ENCODE results near the gene PAXX. TPM values are rescaled to one million over a fixed set of nuclear protein-coding genes. Genes with fewer than 3 reads are reported as not detected.

The PAXX gene
- total RNA-seq, 1 experiment from 2014 or later: 44.1 TPM

GRCh38 chr9:136962163-136962562 is 30.1 kb upstream of the PAXX start:
- Mint-ChIP-seq H3K4me3 (no peak overlapping the region), H3K9me3 (no peaks in the 10 kb centered on the region), H3K36me3 (no peaks in the 10 kb centered on the region), H3K27ac (no peak overlapping the region), H3K27me3 (ENCODE audit: low read depth) (no peaks in the 10 kb centered on the region), H3K4me1 (peaks cover 10% of the 10 kb centered on the region)
- CTCF ChIA-PET: interaction anchor here (0.7 to 1.5 kb wide), 6 partner anchors 14 to 193 kb away, joined by 3 to 5 read pairs (median 4); partner anchors contain the start of gene FBXW5
- ATAC-seq (no peak), DNase-seq (ENCODE audit: low spot score) (no peak)
- TF ChIP-seq FOXJ3 (CRISPR knock-in tag; IDR thresholded peaks at IDR 0.05; ENCODE audit: borderline replicate concordance) (no peak), MLX (CRISPR knock-in tag; IDR thresholded peaks at IDR 0.05) (no peak), ATF2 (CRISPR knock-in tag; IDR thresholded peaks at IDR 0.05; ENCODE audit: borderline replicate concordance, low read depth) (no peak), GTF2I (CRISPR knock-in tag; conservative IDR thresholded peaks at IDR 0.05) (no peak), HMGXB4 (CRISPR knock-in tag; IDR thresholded peaks at IDR 0.05) (no peak), ZNF671 (CRISPR knock-in tag; IDR thresholded peaks at IDR 0.05) (no peak), NFATC4 (CRISPR knock-in tag; IDR thresholded peaks at IDR 0.05) (no peak), TEAD4 (CRISPR knock-in tag; IDR thresholded peaks at IDR 0.05) (no peak)
- POLR2A ChIA-PET: no interaction called here

GRCh38 chr9:136962701-136963248 is 29.4 kb upstream of the PAXX start:
- H3K27ac Mint-ChIP-seq: no peak overlapping the region
- H3K4me3 Mint-ChIP-seq: no peak overlapping the region
- no peaks in the 10 kb centered on the region for H3K9me3 Mint-ChIP-seq
- ChIA-PET POLR2A (no interaction called here), CTCF (interaction anchor here (0.7 to 2.0 kb wide), 3 partner anchors 67 to 172 kb away, joined by 3 to 7 read pairs (median 4); no protein-coding TSS in a partner anchor)
- peaks cover 10% of the 10 kb centered on the region for H3K4me1 Mint-ChIP-seq
- ATAC-seq (no peak), DNase-seq (ENCODE audit: low spot score) (no peak)
- no peaks in the 10 kb centered on the region for H3K36me3 Mint-ChIP-seq
- no peaks in the 10 kb centered on the region for H3K27me3 Mint-ChIP-seq (ENCODE audit: low read depth)
- TF ChIP-seq, protein P1, sequence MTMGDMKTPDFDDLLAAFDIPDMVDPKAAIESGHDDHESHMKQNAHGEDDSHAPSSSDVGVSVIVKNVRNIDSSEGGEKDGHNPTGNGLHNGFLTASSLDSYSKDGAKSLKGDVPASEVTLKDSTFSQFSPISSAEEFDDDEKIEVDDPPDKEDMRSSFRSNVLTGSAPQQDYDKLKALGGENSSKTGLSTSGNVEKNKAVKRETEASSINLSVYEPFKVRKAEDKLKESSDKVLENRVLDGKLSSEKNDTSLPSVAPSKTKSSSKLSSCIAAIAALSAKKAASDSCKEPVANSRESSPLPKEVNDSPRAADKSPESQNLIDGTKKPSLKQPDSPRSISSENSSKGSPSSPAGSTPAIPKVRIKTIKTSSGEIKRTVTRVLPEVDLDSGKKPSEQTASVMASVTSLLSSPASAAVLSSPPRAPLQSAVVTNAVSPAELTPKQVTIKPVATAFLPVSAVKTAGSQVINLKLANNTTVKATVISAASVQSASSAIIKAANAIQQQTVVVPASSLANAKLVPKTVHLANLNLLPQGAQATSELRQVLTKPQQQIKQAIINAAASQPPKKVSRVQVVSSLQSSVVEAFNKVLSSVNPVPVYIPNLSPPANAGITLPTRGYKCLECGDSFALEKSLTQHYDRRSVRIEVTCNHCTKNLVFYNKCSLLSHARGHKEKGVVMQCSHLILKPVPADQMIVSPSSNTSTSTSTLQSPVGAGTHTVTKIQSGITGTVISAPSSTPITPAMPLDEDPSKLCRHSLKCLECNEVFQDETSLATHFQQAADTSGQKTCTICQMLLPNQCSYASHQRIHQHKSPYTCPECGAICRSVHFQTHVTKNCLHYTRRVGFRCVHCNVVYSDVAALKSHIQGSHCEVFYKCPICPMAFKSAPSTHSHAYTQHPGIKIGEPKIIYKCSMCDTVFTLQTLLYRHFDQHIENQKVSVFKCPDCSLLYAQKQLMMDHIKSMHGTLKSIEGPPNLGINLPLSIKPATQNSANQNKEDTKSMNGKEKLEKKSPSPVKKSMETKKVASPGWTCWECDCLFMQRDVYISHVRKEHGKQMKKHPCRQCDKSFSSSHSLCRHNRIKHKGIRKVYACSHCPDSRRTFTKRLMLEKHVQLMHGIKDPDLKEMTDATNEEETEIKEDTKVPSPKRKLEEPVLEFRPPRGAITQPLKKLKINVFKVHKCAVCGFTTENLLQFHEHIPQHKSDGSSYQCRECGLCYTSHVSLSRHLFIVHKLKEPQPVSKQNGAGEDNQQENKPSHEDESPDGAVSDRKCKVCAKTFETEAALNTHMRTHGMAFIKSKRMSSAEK (CRISPR knock-in tag; IDR thresholded peaks at IDR 0.05; ENCODE audit: borderline replicate concordance): no peak
- TF ChIP-seq USF2 (CRISPR knock-in tag; IDR thresholded peaks at IDR 0.05) (no peak), MXD4 (CRISPR knock-in tag; IDR thresholded peaks at IDR 0.05; ENCODE audit: borderline replicate concordance) (no peak), IRF2 (CRISPR knock-in tag; IDR thresholded peaks at IDR 0.05; ENCODE audit: borderline replicate concordance, low read depth) (no peak), FOXK1 (CRISPR knock-in tag; IDR thresholded peaks at IDR 0.05) (no peak), ZMAT4 (CRISPR knock-in tag; IDR thresholded peaks at IDR 0.05) (no peak), EMX1 (CRISPR knock-in tag; IDR thresholded peaks at IDR 0.05) (no peak), HMGXB4 (CRISPR knock-in tag; IDR thresholded peaks at IDR 0.05) (no peak), OVOL2 (CRISPR knock-in tag; IDR thresholded peaks at IDR 0.05; ENCODE audit: borderline replicate concordance) (no peak), HMGA2 (CRISPR knock-in tag; IDR thresholded peaks at IDR 0.05) (no peak)
- TF ChIP-seq, protein P2, sequence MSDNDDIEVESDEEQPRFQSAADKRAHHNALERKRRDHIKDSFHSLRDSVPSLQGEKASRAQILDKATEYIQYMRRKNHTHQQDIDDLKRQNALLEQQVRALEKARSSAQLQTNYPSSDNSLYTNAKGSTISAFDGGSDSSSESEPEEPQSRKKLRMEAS (CRISPR knock-in tag; IDR thresholded peaks at IDR 0.05): no peak
- TF ChIP-seq, protein P3, sequence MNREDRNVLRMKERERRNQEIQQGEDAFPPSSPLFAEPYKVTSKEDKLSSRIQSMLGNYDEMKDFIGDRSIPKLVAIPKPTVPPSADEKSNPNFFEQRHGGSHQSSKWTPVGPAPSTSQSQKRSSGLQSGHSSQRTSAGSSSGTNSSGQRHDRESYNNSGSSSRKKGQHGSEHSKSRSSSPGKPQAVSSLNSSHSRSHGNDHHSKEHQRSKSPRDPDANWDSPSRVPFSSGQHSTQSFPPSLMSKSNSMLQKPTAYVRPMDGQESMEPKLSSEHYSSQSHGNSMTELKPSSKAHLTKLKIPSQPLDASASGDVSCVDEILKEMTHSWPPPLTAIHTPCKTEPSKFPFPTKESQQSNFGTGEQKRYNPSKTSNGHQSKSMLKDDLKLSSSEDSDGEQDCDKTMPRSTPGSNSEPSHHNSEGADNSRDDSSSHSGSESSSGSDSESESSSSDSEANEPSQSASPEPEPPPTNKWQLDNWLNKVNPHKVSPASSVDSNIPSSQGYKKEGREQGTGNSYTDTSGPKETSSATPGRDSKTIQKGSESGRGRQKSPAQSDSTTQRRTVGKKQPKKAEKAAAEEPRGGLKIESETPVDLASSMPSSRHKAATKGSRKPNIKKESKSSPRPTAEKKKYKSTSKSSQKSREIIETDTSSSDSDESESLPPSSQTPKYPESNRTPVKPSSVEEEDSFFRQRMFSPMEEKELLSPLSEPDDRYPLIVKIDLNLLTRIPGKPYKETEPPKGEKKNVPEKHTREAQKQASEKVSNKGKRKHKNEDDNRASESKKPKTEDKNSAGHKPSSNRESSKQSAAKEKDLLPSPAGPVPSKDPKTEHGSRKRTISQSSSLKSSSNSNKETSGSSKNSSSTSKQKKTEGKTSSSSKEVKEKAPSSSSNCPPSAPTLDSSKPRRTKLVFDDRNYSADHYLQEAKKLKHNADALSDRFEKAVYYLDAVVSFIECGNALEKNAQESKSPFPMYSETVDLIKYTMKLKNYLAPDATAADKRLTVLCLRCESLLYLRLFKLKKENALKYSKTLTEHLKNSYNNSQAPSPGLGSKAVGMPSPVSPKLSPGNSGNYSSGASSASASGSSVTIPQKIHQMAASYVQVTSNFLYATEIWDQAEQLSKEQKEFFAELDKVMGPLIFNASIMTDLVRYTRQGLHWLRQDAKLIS (CRISPR knock-in tag; IDR thresholded peaks at IDR 0.05; ENCODE audit: borderline replicate concordance): no peak

Measured in WTC11 (cell line).